ENCODE measurements around the gene ARHGAP15. TPM values are rescaled to one million over a fixed set of nuclear protein-coding genes. Genes with fewer than 3 reads are reported as not detected.

Gene ARHGAP15
- total RNA-seq, 4 donors from 2014 or later, result 1.7 to 16.8 (median 3.7) TPM

GRCh38 chr2:143280097-143280757 lies 151.0 kb downstream of the ARHGAP15 start:
- DNase-seq, result no peak
- no peak overlapping the region for H3K27ac ChIP-seq
- TF ChIP-seq, protein P1, sequence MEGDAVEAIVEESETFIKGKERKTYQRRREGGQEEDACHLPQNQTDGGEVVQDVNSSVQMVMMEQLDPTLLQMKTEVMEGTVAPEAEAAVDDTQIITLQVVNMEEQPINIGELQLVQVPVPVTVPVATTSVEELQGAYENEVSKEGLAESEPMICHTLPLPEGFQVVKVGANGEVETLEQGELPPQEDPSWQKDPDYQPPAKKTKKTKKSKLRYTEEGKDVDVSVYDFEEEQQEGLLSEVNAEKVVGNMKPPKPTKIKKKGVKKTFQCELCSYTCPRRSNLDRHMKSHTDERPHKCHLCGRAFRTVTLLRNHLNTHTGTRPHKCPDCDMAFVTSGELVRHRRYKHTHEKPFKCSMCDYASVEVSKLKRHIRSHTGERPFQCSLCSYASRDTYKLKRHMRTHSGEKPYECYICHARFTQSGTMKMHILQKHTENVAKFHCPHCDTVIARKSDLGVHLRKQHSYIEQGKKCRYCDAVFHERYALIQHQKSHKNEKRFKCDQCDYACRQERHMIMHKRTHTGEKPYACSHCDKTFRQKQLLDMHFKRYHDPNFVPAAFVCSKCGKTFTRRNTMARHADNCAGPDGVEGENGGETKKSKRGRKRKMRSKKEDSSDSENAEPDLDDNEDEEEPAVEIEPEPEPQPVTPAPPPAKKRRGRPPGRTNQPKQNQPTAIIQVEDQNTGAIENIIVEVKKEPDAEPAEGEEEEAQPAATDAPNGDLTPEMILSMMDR (IDR thresholded peaks at IDR 0.05), result no peak
- no peak for TF ChIP-seq POLR2A (IDR thresholded peaks at IDR 0.05)
- no peaks in the 10 kb centered on the region for H3K9me3 ChIP-seq
- H3K4me3 ChIP-seq, result no peak overlapping the region
- H3K36me3 ChIP-seq, result no peaks in the 10 kb centered on the region
- H3K27me3 ChIP-seq, result no peaks in the 10 kb centered on the region
- intact Hi-C loops (cut with DNase I), result no loop called here
- 89 to 92% methylated on average over 3 of the region's 3 CpGs for WGBS, 2 donors
- no peaks in the 10 kb centered on the region for H3K4me1 ChIP-seq

DNA sequence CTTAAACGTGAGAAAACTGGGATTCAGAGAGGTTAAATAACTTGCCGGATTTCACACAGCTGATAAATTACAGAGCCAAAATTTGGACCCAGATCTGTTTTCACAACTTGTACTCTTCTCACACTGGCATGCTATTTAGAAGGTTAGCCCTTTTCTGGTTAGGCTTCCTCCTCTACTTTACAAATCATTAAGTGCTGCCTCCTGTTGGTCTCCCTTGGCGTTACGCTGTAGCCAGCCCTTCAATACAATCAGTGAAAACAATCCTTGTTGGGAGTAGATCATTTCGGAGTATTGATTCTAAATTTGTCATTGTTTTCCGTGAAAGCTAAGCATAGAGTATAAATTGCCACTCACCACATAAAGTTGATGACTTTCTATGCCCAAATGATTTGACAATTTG lies 153.5 kb downstream of the ARHGAP15 start:
- no peaks in the 10 kb centered on the region for H3K9me3 ChIP-seq

GRCh38 chr2:143284087-143284675 lies 155.0 kb downstream of the ARHGAP15 start:
- H3K27me3 ChIP-seq, result no peaks in the 10 kb centered on the region
- no peak for DNase-seq
- H3K36me3 ChIP-seq, result no peaks in the 10 kb centered on the region
- no peaks in the 10 kb centered on the region for H3K9me3 ChIP-seq
- WGBS, 2 donors, result 34 to 50% methylated on average over 7 of the region's 7 CpGs
- H3K4me3 ChIP-seq, result no peak overlapping the region
- intact Hi-C loops (cut with DNase I), result no loop called here
- no peak overlapping the region for H3K27ac ChIP-seq
- no peaks in the 10 kb centered on the region for H3K4me1 ChIP-seq
- no peak for TF ChIP-seq POLR2A (IDR thresholded peaks at IDR 0.05)
- TF ChIP-seq, protein P1 (IDR thresholded peaks at IDR 0.05), result peak; percentile 23 to 50 (median 40)

More for the DNA sequence above, 153.5 kb downstream of the ARHGAP15 start:
- Histone ChIP-seq H3K27ac (no peak overlapping the region), H3K36me3 (no peaks in the 10 kb centered on the region), H3K27me3 (no peaks in the 10 kb centered on the region), H3K4me3 (no peak overlapping the region), H3K4me1 (no peaks in the 10 kb centered on the region)
- intact Hi-C loops (cut with DNase I), result no loop called here
- 85 to 86% methylated on average over 6 of the region's 6 CpGs for WGBS, 2 donors
- TF ChIP-seq POLR2A (IDR thresholded peaks at IDR 0.05), result no peak
- TF ChIP-seq, protein P1 (IDR thresholded peaks at IDR 0.05), result peak in 2 of 6 experiments; percentile 11 to 13
- no peak for DNase-seq

DNA sequence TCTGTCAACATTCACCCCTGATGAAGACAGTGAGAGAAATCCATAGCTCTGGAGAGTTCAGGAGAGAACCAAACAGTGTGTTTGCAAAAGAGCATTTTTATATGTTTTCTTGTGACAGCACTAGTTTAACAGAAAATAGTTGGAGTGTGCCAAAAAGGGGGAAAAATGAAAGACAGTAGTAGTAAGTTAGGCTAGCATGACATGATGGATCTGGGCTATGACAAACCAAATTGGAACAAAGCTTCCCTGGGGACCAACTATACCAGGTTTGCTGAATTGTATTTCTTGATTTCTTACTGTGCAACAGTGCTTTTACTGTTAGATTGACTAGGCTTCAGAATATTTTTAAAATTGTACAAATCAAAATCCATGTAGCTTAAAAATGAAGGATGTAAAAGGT lies 159.8 kb downstream of the ARHGAP15 start:
- TF ChIP-seq, protein P1 (IDR thresholded peaks at IDR 0.05), result no peak
- no peak for TF ChIP-seq POLR2A (IDR thresholded peaks at IDR 0.05)
- no peaks in the 10 kb centered on the region for H3K4me1 ChIP-seq
- intact Hi-C loops (cut with DNase I), result no loop called here
- no peak overlapping the region for H3K27ac ChIP-seq
- no peaks in the 10 kb centered on the region for H3K27me3 ChIP-seq
- H3K9me3 ChIP-seq, result no peaks in the 10 kb centered on the region
- no peak for DNase-seq
- H3K4me3 ChIP-seq, result no peak overlapping the region
- no peaks in the 10 kb centered on the region for H3K36me3 ChIP-seq

GRCh38 chr2:143290221-143290620 lies 161.0 kb downstream of the ARHGAP15 start:
- intact Hi-C loops (cut with DNase I), result no loop called here
- WGBS, 2 donors, result 56 to 60% methylated on average over 5 of the region's 5 CpGs
- no peak overlapping the region for H3K4me3 ChIP-seq

More at GRCh38 chr2:143290221-143290620, 161.0 kb downstream of the ARHGAP15 start:
- Histone ChIP-seq H3K27ac (no peak overlapping the region), H3K4me1 (no peaks in the 10 kb centered on the region), H3K27me3 (no peaks in the 10 kb centered on the region), H3K36me3 (no peaks in the 10 kb centered on the region), H3K9me3 (no peaks in the 10 kb centered on the region)
- no peak for DNase-seq
- TF ChIP-seq, protein P1 (IDR thresholded peaks at IDR 0.05), result no peak
- no peak for TF ChIP-seq POLR2A (IDR thresholded peaks at IDR 0.05)

All from esophagus squamous epithelium (tissue), 5 donors.